Mucosa of rectum (tissue), 2 donors: Measurements from ENCODE around the gene HACD4.
A peak's percentile ranks its signal among the peaks of the same experiment; 100 is the strongest.

Experiments used
- H3K27ac ChIP-seq, 2 donors: one replicate each; pipeline ENCODE4 v1.7.0; 2013; ENCODE audit warnings: inconsistent platforms in 2 of 2, low read depth in 2 of 2, low read length in 2 of 2
- H3K27me3 ChIP-seq, 2 donors: one replicate each; pipeline ENCODE4 v1.7.0; 2013; ENCODE audit warnings: low read length in 2 of 2; ENCODE audit not compliant: control insufficient read depth in 2 of 2, insufficient read depth in 2 of 2
- H3K36me3 ChIP-seq, 2 donors: one replicate each; pipeline ENCODE4 v1.7.0; 2013; ENCODE audit warnings: low read length in 2 of 2; ENCODE audit not compliant: control insufficient read depth in 2 of 2, insufficient read depth in 2 of 2
- H3K4me1 ChIP-seq, 2 donors: one replicate each; pipeline ENCODE4 v1.7.0; 2013; ENCODE audit warnings: low read length in 2 of 2, mild to moderate bottlenecking in 1 of 2; ENCODE audit not compliant: control insufficient read depth in 2 of 2, insufficient read depth in 2 of 2
- H3K4me3 ChIP-seq, 2 donors: one replicate each; pipeline ENCODE4 v1.7.0; 2013; ENCODE audit warnings: low read length in 2 of 2
- H3K9ac ChIP-seq, 2 donors: one replicate each; pipeline ENCODE4 v1.7.0; 2013; ENCODE audit warnings: low read length in 2 of 2, low read depth in 1 of 2, mild to moderate bottlenecking in 1 of 2
- H3K9me3 ChIP-seq, 2 donors: one replicate each; pipeline ENCODE4 v1.7.0; 2013; ENCODE audit warnings: low read length in 2 of 2; ENCODE audit not compliant: control insufficient read depth in 2 of 2
- donor health status: healthy.
- donor health status: Normal muscosa, but diverticular disease.

HACD4 gene

GRCh38 chr9:20994486-20994885, 37.0 kb downstream of the HACD4 start:
- H3K4me3 ChIP-seq, result no peak overlapping the region
- no peaks in the 10 kb centered on the region for H3K27me3 ChIP-seq
- H3K4me1 ChIP-seq, result peaks cover 0 to 3% of the 10 kb centered on the region in 2 donors
- H3K27ac ChIP-seq, result no peak overlapping the region
- H3K36me3 ChIP-seq, result peaks cover 14 to 18% of the 10 kb centered on the region in 2 donors
- no peaks in the 10 kb centered on the region for H3K9me3 ChIP-seq
- no peak overlapping the region for H3K9ac ChIP-seq

GRCh38 chr9:20990867-20991266, 40.6 kb downstream of the HACD4 start:
- Histone ChIP-seq H3K4me1 (peaks cover 0 to 3% of the 10 kb centered on the region in 2 donors), H3K9ac (no peak overlapping the region), H3K4me3 (no peak overlapping the region), H3K36me3 (peaks cover 14 to 18% of the 10 kb centered on the region in 2 donors), H3K27me3 (no peaks in the 10 kb centered on the region), H3K27ac (peak overlapping the region in 1 of 2 donors; percentile 26), H3K9me3 (no peaks in the 10 kb centered on the region)

- H3K4me3 ChIP-seq, result no peak overlapping the region
- no peaks in the 10 kb centered on the region for H3K27me3 ChIP-seq
- peaks cover 14 to 18% of the 10 kb centered on the region in 2 donors for H3K36me3 ChIP-seq
- H3K9ac ChIP-seq, result no peak overlapping the region
- peaks cover 0 to 3% of the 10 kb centered on the region in 2 donors for H3K4me1 ChIP-seq
- H3K27ac ChIP-seq, result peak overlapping the region in 1 of 2 donors; percentile 26
- no peaks in the 10 kb centered on the region for H3K9me3 ChIP-seq
Observed at GRCh38 chr9:20989923-20990341, 41.5 kb downstream of the HACD4 start.

GRCh38 chr9:20988671-20989315, 42.6 kb downstream of the HACD4 start:
- H3K4me1 ChIP-seq, result peaks cover 0 to 3% of the 10 kb centered on the region in 2 donors
- no peak overlapping the region for H3K27ac ChIP-seq
- peaks cover 10 to 18% of the 10 kb centered on the region in 2 donors for H3K36me3 ChIP-seq
- H3K9me3 ChIP-seq, result no peaks in the 10 kb centered on the region
- H3K9ac ChIP-seq, result no peak overlapping the region
- H3K27me3 ChIP-seq, result no peaks in the 10 kb centered on the region
- H3K4me3 ChIP-seq, result no peak overlapping the region

- no peaks in the 10 kb centered on the region for H3K27me3 ChIP-seq
- peaks cover 10 to 15% of the 10 kb centered on the region in 2 donors for H3K36me3 ChIP-seq
- peaks cover 0 to 3% of the 10 kb centered on the region in 2 donors for H3K4me1 ChIP-seq
- no peak overlapping the region for H3K4me3 ChIP-seq
- H3K27ac ChIP-seq, result no peak overlapping the region
- no peaks in the 10 kb centered on the region for H3K9me3 ChIP-seq
- no peak overlapping the region for H3K9ac ChIP-seq
Observed at GRCh38 chr9:20988061-20988460, 43.4 kb downstream of the HACD4 start.

- Histone ChIP-seq H3K27ac (no peak overlapping the region), H3K27me3 (no peaks in the 10 kb centered on the region), H3K9ac (no peak overlapping the region), H3K36me3 (peaks cover 12 to 14% of the 10 kb centered on the region in 2 donors), H3K4me3 (no peak overlapping the region), H3K9me3 (no peaks in the 10 kb centered on the region), H3K4me1 (peaks cover 0 to 3% of the 10 kb centered on the region in 2 donors)
Observed at GRCh38 chr9:20987521-20987920, 43.9 kb downstream of the HACD4 start.

GRCh38 chr9:20985851-20986600, 45.4 kb downstream of the HACD4 start:
- Histone ChIP-seq H3K4me3 (no peak overlapping the region), H3K27ac (no peak overlapping the region), H3K4me1 (peaks cover 0 to 3% of the 10 kb centered on the region in 2 donors), H3K27me3 (no peaks in the 10 kb centered on the region), H3K36me3 (peaks cover 11 to 13% of the 10 kb centered on the region in 2 donors), H3K9me3 (no peaks in the 10 kb centered on the region), H3K9ac (no peak overlapping the region)

- Histone ChIP-seq H3K27ac (no peak overlapping the region), H3K4me1 (no peaks in the 10 kb centered on the region), H3K9ac (no peak overlapping the region), H3K36me3 (peaks cover 0 to 3% of the 10 kb centered on the region in 2 donors), H3K27me3 (no peaks in the 10 kb centered on the region), H3K4me3 (no peak overlapping the region), H3K9me3 (no peaks in the 10 kb centered on the region)
Observed at GRCh38 chr9:20984506-20984905, 46.9 kb downstream of the HACD4 start.

- Histone ChIP-seq H3K9me3 (no peaks in the 10 kb centered on the region), H3K36me3 (peaks cover 3 to 12% of the 10 kb centered on the region in 2 donors), H3K4me1 (no peaks in the 10 kb centered on the region), H3K9ac (no peak overlapping the region), H3K4me3 (no peak overlapping the region), H3K27me3 (no peaks in the 10 kb centered on the region), H3K27ac (peak overlapping the region in 1 of 2 donors; percentile 24)
Observed at GRCh38 chr9:20981486-20981885, 50.0 kb downstream of the HACD4 start.

- H3K27me3 ChIP-seq, result no peaks in the 10 kb centered on the region
- no peaks in the 10 kb centered on the region for H3K4me1 ChIP-seq
- peak overlapping the region; percentile 17 to 24 for H3K27ac ChIP-seq
- H3K9me3 ChIP-seq, result no peaks in the 10 kb centered on the region
- no peak overlapping the region for H3K9ac ChIP-seq
- peaks cover 4 to 12% of the 10 kb centered on the region in 2 donors for H3K36me3 ChIP-seq
- H3K4me3 ChIP-seq, result no peak overlapping the region
Observed at GRCh38 chr9:20980832-20981455, 50.5 kb downstream of the HACD4 start.
